ENCODE data around the gene OR5AR1. TPM values are rescaled to one million over a fixed set of nuclear protein-coding genes. Genes with fewer than 3 reads are reported as not detected.
"Not testable (repeated sequence)": the region's sequence is repeated elsewhere in the genome, so short reads cannot be mapped to it uniquely, and the experiment has no call there.

The OR5AR1 gene
- polyA plus RNA-seq, result not detected

DNA sequence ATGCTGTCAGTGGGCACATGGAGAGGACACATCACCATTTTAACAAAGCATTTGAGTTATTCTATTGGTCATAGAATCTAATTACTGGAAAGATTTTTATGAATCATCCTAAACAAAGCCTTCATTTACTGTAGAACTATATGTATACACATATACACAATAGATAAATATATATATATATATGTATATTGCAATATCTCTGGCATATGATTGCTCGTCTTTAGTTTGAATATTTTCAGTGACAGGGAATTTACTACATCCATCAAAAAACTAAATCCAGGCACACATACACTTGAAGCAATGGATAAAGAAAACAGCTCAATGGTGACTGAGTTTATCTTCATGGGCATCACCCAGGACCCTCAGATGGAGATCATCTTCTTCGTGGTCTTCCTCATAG lies at the start of gene OR5AR1:
Gene OR5AR1 (plus strand): TSS at position 301 of the 400 bp plus-strand sequence. CDS start 0 bp downstream, at position 301.
- Mint-ChIP-seq H3K4me3 (no peak within 1 kb of the TSS), H3K4me1 (no peaks in the 10 kb centered on the region), H3K27me3 (no peaks in the 10 kb centered on the region), H3K27ac (peak within 1 kb of the TSS in 1 of 3 donors; percentile 72), H3K9me3 (peaks cover 4 to 17% (median 9%) of the 10 kb centered on the region in 3 donors), H3K36me3 (no peaks in the 10 kb centered on the region)

DNA sequence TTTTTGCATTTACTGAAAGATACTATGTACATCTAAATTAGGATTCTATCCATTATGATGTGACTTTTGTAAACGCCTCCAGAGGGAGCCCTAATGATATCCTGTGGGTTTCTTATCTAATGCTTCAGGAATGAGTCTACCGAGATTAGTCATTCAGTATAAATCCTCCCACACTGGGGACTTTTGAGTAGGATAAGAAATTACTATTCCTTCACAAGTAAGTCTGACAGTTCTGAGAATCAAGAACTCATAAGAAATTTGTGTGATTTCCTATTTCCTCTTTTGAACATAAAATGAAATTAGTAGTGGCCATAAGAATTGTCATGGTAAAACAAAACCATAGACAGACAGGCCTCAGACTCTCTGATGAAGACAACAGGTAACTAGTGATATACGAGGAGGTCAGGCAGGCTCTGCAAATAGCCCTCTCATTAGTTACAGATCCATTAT lies 38.8 kb upstream of the OR5AR1 start:
- Mint-ChIP-seq H3K27ac (no peak overlapping the region), H3K36me3 (no peaks in the 10 kb centered on the region), H3K9me3 (peaks cover 0 to 12% (median 9%) of the 10 kb centered on the region in 3 donors), H3K4me3 (no peak overlapping the region), H3K27me3 (no peaks in the 10 kb centered on the region), H3K4me1 (no peaks in the 10 kb centered on the region)

- H3K27ac Mint-ChIP-seq, result no peak overlapping the region
- H3K27me3 Mint-ChIP-seq, result no peaks in the 10 kb centered on the region
- H3K36me3 Mint-ChIP-seq, result no peaks in the 10 kb centered on the region
- no peak overlapping the region for H3K4me3 Mint-ChIP-seq
- H3K4me1 Mint-ChIP-seq, result no peaks in the 10 kb centered on the region
- peaks cover 0 to 9% (median 3%) of the 10 kb centered on the region in 3 donors for H3K9me3 Mint-ChIP-seq
Measured at GRCh38 chr11:56625946-56626345, 37.5 kb upstream of the OR5AR1 start.

DNA sequence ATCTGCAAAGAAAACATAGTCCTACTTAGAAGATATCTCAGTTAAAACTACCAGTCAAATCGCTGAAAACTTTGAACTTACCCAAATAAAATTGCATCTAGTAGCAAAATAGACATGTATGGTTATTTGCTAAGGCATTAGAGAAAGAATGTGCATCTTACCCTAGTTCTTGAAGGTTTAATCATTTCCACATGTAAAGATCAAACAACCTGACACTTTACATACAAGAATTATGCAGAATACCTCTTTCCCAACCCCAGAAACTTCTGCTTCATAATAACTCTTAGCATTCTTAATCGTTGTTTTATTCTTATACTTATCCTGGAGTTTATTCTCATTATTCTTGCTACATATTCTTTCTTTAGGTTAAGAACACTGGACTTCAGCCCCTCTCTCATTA lies 31.2 kb upstream of the OR5AR1 start:
- Mint-ChIP-seq H3K4me1 (no peaks in the 10 kb centered on the region), H3K9me3 (peaks cover 3 to 11% (median 10%) of the 10 kb centered on the region in 3 donors), H3K27ac (no peak overlapping the region), H3K4me3 (no peak overlapping the region), H3K27me3 (no peaks in the 10 kb centered on the region), H3K36me3 (no peaks in the 10 kb centered on the region)

- Mint-ChIP-seq H3K27me3 (no peaks in the 10 kb centered on the region), H3K4me3 (no peak overlapping the region), H3K27ac (no peak overlapping the region), H3K4me1 (no peaks in the 10 kb centered on the region), H3K9me3 (peaks cover 3 to 9% (median 7%) of the 10 kb centered on the region in 3 donors), H3K36me3 (no peaks in the 10 kb centered on the region)
Measured at GRCh38 chr11:56636861-56637260, 26.6 kb upstream of the OR5AR1 start.

DNA sequence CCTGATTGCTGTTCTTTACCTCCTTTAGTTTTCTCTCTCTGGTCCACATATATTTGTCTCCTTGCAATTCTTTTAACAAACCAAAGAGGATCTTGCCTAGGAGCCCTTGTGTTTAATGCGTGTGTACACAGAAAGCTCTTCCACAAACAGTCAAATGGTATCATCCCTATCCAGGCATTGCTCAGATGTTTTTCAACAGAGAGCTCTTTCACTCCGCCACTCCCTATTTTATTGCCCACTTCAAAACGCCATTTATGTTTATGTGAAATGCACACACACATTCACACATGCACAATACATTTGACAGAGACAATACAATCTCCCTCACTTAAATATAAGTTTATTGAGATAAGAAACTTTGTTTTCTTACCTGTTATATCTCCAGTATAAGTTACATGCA lies 26.0 kb upstream of the OR5AR1 start:
- H3K4me3 Mint-ChIP-seq, result no peak overlapping the region
- H3K4me1 Mint-ChIP-seq, result no peaks in the 10 kb centered on the region
- H3K36me3 Mint-ChIP-seq, result no peaks in the 10 kb centered on the region
- no peak overlapping the region for H3K27ac Mint-ChIP-seq
- H3K9me3 Mint-ChIP-seq, result peaks cover 3 to 7% (median 4%) of the 10 kb centered on the region in 3 donors
- no peaks in the 10 kb centered on the region for H3K27me3 Mint-ChIP-seq

DNA sequence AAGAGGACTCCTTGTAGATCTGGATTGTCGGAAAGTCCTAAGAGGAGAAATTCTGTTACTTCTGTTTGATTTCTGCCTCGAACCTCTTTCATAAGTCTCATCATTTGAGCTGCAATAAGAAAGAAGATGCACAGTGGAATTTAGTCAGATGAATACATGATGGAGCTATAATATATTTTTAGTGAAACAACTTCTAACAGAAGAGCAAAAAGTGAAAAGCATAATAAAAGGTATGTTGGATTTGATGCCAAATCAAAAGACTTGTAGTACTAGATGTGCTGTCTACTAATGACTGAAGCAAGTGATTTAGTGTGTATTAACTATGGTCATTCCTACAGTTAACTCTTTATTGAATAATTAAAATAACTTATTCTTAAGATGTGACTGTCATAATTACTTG lies 21.1 kb upstream of the OR5AR1 start, which contains the start of gene OR5AP2:
Gene OR5AP2 (minus strand): TSS at position 101 of the 400 bp plus-strand sequence. CDS start 0 bp downstream, at position 101.
- Mint-ChIP-seq H3K27ac (no peak within 1 kb of the TSS), H3K9me3 (peaks cover 0 to 2% (median 0%) of the 10 kb centered on the region in 3 donors), H3K4me3 (no peak within 1 kb of the TSS), H3K4me1 (no peaks in the 10 kb centered on the region), H3K36me3 (no peaks in the 10 kb centered on the region), H3K27me3 (no peaks in the 10 kb centered on the region)

DNA sequence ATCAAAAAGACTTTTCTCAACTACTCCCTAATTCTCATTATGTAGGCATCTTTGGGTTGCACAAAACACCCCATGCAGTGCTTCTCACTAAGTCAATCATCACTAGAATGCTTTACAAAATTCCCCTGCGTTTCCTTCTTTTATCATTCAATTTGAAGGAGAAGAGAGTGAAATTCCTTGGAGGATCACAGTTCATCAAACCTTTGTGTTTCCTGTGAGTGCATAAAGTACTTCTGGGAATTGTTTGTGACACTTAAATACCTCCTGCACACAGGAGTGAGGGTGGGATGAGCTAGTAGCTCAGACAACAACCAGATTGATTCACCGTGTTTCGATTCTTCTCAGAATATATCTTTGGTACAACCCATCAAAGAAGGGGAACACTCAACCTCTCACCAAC lies 3.7 kb upstream of the OR5AR1 start:
- no peaks in the 10 kb centered on the region for H3K36me3 Mint-ChIP-seq
- no peak overlapping the region for H3K27ac Mint-ChIP-seq
- H3K27me3 Mint-ChIP-seq, result no peaks in the 10 kb centered on the region
- H3K4me1 Mint-ChIP-seq, result no peaks in the 10 kb centered on the region
- no peak overlapping the region for H3K4me3 Mint-ChIP-seq
- H3K9me3 Mint-ChIP-seq, result peaks cover 2 to 13% (median 7%) of the 10 kb centered on the region in 3 donors

DNA sequence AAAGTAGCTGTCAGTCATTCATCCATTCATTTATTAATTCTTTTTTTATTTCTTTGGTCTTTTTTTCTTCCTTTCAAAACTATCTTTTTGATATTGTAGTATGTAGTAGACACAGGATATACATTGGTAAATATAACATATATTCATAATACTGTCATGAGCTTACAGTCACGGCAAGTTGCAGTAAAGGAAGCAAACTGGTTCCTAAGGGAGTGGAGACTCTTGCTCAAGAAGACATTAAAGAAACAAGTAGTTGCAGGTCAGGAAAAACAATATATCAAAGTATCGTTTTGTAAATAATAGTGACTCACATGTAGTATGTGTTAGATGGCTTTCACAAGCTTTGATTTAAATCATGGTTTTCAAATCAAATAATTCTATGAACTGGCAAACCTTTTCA lies 7.5 kb downstream of the OR5AR1 start:
- no peak overlapping the region for H3K27ac Mint-ChIP-seq
- peaks cover under 1 to 20% (median 8%) of the 10 kb centered on the region in 3 donors for H3K9me3 Mint-ChIP-seq
- no peak overlapping the region for H3K4me3 Mint-ChIP-seq
- peaks cover 2% of the 10 kb centered on the region for H3K36me3 Mint-ChIP-seq
- no peaks in the 10 kb centered on the region for H3K27me3 Mint-ChIP-seq
- H3K4me1 Mint-ChIP-seq, result no peaks in the 10 kb centered on the region

- H3K4me1 Mint-ChIP-seq, result no peaks in the 10 kb centered on the region
- peaks cover 3 to 5% (median 5%) of the 10 kb centered on the region in 3 donors for H3K9me3 Mint-ChIP-seq
- no peak overlapping the region for H3K27ac Mint-ChIP-seq
- peaks cover 1% of the 10 kb centered on the region for H3K36me3 Mint-ChIP-seq
- H3K27me3 Mint-ChIP-seq, result no peaks in the 10 kb centered on the region
- no peak overlapping the region for H3K4me3 Mint-ChIP-seq
Measured at GRCh38 chr11:56688554-56689100, 25.1 kb downstream of the OR5AR1 start.

DNA sequence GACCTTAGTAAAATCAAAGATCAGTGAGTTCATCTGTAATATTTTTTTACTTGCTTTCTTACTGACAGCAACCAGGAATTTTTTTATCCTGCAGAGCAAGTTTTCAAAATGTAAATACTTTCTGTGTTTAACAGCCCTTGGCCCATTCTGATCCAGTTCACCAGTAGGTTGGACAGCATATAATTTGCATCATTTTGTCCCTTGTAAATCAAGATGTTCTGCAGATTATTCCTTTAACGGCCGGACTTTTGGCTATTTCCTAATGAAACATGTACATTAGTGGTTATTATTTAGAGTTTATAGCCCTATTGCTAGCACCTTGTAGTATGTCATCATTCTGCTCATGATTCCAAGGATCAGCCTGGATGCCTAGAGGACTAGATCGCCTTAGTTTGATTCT lies 27.7 kb downstream of the OR5AR1 start:
- H3K9me3 Mint-ChIP-seq, H3K4me1 Mint-ChIP-seq, H3K27me3 Mint-ChIP-seq, H3K4me3 Mint-ChIP-seq, H3K36me3 Mint-ChIP-seq, H3K27ac Mint-ChIP-seq: not testable (repeated sequence)

- peaks cover 1% of the 10 kb centered on the region for H3K36me3 Mint-ChIP-seq
Measured at GRCh38 chr11:56693428-56693827, 29.9 kb downstream of the OR5AR1 start.

DNA sequence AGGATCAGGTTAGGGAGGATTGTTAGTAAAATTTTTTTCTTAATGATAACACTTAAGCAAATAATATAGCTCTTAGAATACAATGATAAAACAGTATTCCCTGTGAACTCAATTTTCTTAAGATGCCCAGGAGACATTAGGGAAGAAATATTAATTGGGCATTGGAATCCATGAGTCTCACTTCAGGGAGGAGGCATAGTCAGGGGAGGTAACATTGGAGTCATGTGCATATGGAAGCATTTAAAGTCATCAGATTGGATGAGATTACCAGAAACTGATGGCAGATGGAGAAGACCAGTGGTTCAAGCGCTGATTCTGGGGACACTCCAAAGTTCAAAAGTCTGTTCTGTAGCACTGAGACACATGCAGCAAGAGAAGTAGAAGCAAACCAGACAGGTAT lies 35.3 kb downstream of the OR5AR1 start, which contains the start of gene OR9G1:
Gene OR9G1 (plus strand): TSS at position 301 of the 400 bp plus-strand sequence. CDS start 1,293 bp downstream, outside the sequence.
- H3K36me3 Mint-ChIP-seq, result no peaks in the 10 kb centered on the region
- H3K27ac Mint-ChIP-seq, result no peak within 1 kb of the TSS

More at GRCh38 chr11:56693428-56693827, 29.9 kb downstream of the OR5AR1 start:
- no peak overlapping the region for H3K4me3 Mint-ChIP-seq
- peaks cover 0 to 11% (median 1%) of the 10 kb centered on the region in 3 donors for H3K9me3 Mint-ChIP-seq
- H3K27ac Mint-ChIP-seq, result no peak overlapping the region
- no peaks in the 10 kb centered on the region for H3K4me1 Mint-ChIP-seq
- H3K27me3 Mint-ChIP-seq, result no peaks in the 10 kb centered on the region

DNA sequence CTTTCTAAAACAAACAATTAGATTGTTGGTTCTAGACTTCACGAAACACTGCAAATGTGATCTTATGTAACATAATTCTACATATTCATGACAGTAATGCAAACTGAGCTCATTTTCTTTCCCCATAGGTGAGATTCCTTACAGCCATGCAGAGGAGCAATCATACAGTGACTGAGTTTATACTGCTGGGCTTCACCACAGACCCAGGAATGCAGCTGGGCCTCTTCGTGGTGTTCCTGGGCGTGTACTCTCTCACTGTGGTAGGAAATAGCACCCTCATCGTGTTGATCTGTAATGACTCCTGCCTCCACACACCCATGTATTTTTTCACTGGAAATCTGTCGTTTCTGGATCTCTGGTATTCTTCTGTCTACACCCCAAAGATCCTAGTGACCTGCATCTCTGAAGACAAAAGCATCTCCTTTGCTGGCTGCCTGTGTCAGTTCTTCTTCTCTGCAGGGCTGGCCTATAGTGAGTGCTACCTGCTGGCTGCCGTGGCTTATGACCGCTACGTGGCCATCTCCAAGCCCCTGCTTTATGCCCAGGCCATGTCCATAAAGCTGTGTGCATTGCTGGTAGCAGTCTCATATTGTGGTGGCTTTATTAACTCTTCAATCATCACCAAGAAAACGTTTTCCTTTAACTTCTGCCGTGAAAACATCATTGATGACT lies 36.9 kb downstream of the OR5AR1 start:
- H3K4me3 Mint-ChIP-seq, result no peak overlapping the region

More for the DNA sequence above, 35.3 kb downstream of the OR5AR1 start, which contains the start of gene OR9G1:
- no peaks in the 10 kb centered on the region for H3K27me3 Mint-ChIP-seq
- no peaks in the 10 kb centered on the region for H3K4me1 Mint-ChIP-seq
- H3K9me3 Mint-ChIP-seq, result peaks cover 2 to 23% (median 9%) of the 10 kb centered on the region in 3 donors
- no peak within 1 kb of the TSS for H3K4me3 Mint-ChIP-seq

GRCh38 chr11:56700914-56701485 lies 37.5 kb downstream of the OR5AR1 start:
- no peaks in the 10 kb centered on the region for H3K36me3 Mint-ChIP-seq
- peaks cover 2 to 20% (median 8%) of the 10 kb centered on the region in 3 donors for H3K9me3 Mint-ChIP-seq
- H3K27ac Mint-ChIP-seq, result no peak overlapping the region
- no peaks in the 10 kb centered on the region for H3K4me1 Mint-ChIP-seq
- no peak overlapping the region for H3K4me3 Mint-ChIP-seq
- no peaks in the 10 kb centered on the region for H3K27me3 Mint-ChIP-seq

More for the DNA sequence above, 36.9 kb downstream of the OR5AR1 start:
- H3K4me1 Mint-ChIP-seq, result no peaks in the 10 kb centered on the region
- H3K27ac Mint-ChIP-seq, result no peak overlapping the region
- H3K9me3 Mint-ChIP-seq, result peaks cover 2 to 20% (median 9%) of the 10 kb centered on the region in 3 donors
- no peaks in the 10 kb centered on the region for H3K27me3 Mint-ChIP-seq
- H3K36me3 Mint-ChIP-seq, result no peaks in the 10 kb centered on the region
